ENCODE measurements around the gene CCDC188.

CCDC188 gene

GRCh38 chr22:20186871-20187546, 36.2 kb upstream of the CCDC188 start:
- H3K9me3 ChIP-seq, result no peaks in the 10 kb centered on the region
- TF ChIP-seq, protein P1, sequence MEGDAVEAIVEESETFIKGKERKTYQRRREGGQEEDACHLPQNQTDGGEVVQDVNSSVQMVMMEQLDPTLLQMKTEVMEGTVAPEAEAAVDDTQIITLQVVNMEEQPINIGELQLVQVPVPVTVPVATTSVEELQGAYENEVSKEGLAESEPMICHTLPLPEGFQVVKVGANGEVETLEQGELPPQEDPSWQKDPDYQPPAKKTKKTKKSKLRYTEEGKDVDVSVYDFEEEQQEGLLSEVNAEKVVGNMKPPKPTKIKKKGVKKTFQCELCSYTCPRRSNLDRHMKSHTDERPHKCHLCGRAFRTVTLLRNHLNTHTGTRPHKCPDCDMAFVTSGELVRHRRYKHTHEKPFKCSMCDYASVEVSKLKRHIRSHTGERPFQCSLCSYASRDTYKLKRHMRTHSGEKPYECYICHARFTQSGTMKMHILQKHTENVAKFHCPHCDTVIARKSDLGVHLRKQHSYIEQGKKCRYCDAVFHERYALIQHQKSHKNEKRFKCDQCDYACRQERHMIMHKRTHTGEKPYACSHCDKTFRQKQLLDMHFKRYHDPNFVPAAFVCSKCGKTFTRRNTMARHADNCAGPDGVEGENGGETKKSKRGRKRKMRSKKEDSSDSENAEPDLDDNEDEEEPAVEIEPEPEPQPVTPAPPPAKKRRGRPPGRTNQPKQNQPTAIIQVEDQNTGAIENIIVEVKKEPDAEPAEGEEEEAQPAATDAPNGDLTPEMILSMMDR (IDR thresholded peaks at IDR 0.05), result no peak
- no peaks in the 10 kb centered on the region for H3K36me3 ChIP-seq
- no peaks in the 10 kb centered on the region for H3K4me1 ChIP-seq (ENCODE audit: control insufficient read depth in 1 of 2, insufficient read depth in 1 of 2, low read depth in 1 of 2, low read length in 1 of 2)
- no peak overlapping the region for H3K27ac ChIP-seq
- H3K27me3 ChIP-seq, result no peaks in the 10 kb centered on the region
- no peak overlapping the region for H3K4me3 ChIP-seq (ENCODE audit: low read depth in 1 of 2, low read length in 1 of 2)

- Histone ChIP-seq H3K9me3 (no peaks in the 10 kb centered on the region), H3K27ac (no peak overlapping the region), H3K36me3 (no peaks in the 10 kb centered on the region), H3K27me3 (no peaks in the 10 kb centered on the region), H3K4me1 (ENCODE audit: control insufficient read depth in 1 of 2, insufficient read depth in 1 of 2, low read depth in 1 of 2, low read length in 1 of 2) (no peaks in the 10 kb centered on the region), H3K4me3 (ENCODE audit: low read depth in 1 of 2, low read length in 1 of 2) (no peak overlapping the region)
- TF ChIP-seq, protein P1 (IDR thresholded peaks at IDR 0.05), result no peak
These were observed 35.5 kb upstream of the CCDC188 start for GRCh38 chr22:20186183-20186870.

DNA sequence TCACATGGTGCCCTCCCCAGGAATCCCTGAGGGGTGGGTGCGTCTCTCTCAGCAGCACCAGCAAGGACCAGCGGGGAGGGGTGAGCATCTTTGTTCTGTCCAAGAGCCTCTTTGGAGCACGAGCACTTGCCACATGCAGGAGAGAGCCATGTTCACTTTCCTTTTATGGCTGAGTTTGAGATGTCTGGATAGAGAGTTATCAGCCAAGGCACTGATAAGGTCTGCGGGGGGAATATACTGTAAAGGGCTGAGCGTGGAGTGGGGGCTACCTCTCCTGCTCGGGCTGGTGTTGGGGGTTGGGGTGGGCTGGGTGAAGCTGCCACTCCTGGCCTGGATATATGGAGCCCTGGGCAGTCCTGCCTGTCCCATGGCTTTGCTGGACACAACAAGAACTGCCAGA, 34.9 kb upstream of the CCDC188 start:
- no peak overlapping the region for H3K27ac ChIP-seq

GRCh38 chr22:20184501-20185165, 33.8 kb upstream of the CCDC188 start:
- no peaks in the 10 kb centered on the region for H3K4me1 ChIP-seq (ENCODE audit: control insufficient read depth in 1 of 2, insufficient read depth in 1 of 2, low read depth in 1 of 2, low read length in 1 of 2)
- no peaks in the 10 kb centered on the region for H3K27me3 ChIP-seq
- H3K36me3 ChIP-seq, result no peaks in the 10 kb centered on the region
- no peak overlapping the region for H3K4me3 ChIP-seq (ENCODE audit: low read depth in 1 of 2, low read length in 1 of 2)
- TF ChIP-seq, protein P1 (IDR thresholded peaks at IDR 0.05), result no peak
- H3K9me3 ChIP-seq, result no peaks in the 10 kb centered on the region
- H3K27ac ChIP-seq, result no peak overlapping the region

More for the DNA sequence above, 34.9 kb upstream of the CCDC188 start:
- Histone ChIP-seq H3K36me3 (no peaks in the 10 kb centered on the region), H3K27me3 (no peaks in the 10 kb centered on the region), H3K4me1 (ENCODE audit: control insufficient read depth in 1 of 2, insufficient read depth in 1 of 2, low read depth in 1 of 2, low read length in 1 of 2) (no peaks in the 10 kb centered on the region), H3K4me3 (ENCODE audit: low read depth in 1 of 2, low read length in 1 of 2) (no peak overlapping the region), H3K9me3 (no peaks in the 10 kb centered on the region)
- TF ChIP-seq, protein P1 (IDR thresholded peaks at IDR 0.05), result no peak

- TF ChIP-seq, protein P1 (IDR thresholded peaks at IDR 0.05), result no peak
- H3K4me1 ChIP-seq (ENCODE audit: control insufficient read depth in 1 of 2, insufficient read depth in 1 of 2, low read depth in 1 of 2, low read length in 1 of 2), result no peaks in the 10 kb centered on the region
- H3K27me3 ChIP-seq, result no peaks in the 10 kb centered on the region
- H3K9me3 ChIP-seq, result no peaks in the 10 kb centered on the region
- no peaks in the 10 kb centered on the region for H3K36me3 ChIP-seq
- H3K27ac ChIP-seq, result no peak overlapping the region
- H3K4me3 ChIP-seq (ENCODE audit: low read depth in 1 of 2, low read length in 1 of 2), result no peak overlapping the region
These were observed 33.0 kb upstream of the CCDC188 start for GRCh38 chr22:20183823-20184222.

Data from neutrophil (primary cell).